SU-DHL-6 (cell line): ENCODE results near the gene SUCO.

Experiments
- EZH2phosphoT487 ChIP-seq: fragments of 200-600 bp; sonication (generic), shearing (Covaris generic); conservative IDR thresholded peaks from 2 replicates; pipeline ENCODE4 v1.6.1; 2018; ENCODE audit warnings: mild to moderate bottlenecking, antibody characterized with exemption, low read length, moderate library complexity, mixed read lengths
- TF ChIP-seq, protein P1 (sequence below): fragments of 200-600 bp; sonication (generic); IDR thresholded peaks from one replicate; pipeline ENCODE4 v1.5.1; 2017; ENCODE audit warnings: antibody characterized with exemption, mild to moderate bottlenecking, low read length, moderate library complexity; ENCODE audit not compliant: insufficient read depth, poor library complexity, severe bottlenecking

DNA sequence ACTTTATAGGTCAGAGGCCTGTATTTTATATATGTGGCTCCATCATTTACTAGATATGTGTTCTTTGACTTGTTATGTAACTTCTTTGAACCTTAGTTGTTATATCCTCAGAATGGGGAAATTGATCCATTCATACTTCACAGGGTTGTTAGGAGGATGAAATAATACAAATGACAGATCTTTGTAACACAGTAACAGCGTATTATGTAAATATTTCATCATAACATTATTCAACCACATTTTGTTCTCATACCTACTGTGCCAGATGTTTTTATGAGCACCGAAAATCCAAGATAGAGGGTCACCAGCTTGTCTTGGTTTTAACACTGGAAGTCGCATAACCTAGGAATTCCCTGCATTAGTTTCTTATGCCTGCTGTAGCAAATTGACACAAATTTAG is 3.3 kb downstream of the SUCO start:
- TF ChIP-seq EZH2phosphoT487 = no peak
- TF ChIP-seq, protein P1, sequence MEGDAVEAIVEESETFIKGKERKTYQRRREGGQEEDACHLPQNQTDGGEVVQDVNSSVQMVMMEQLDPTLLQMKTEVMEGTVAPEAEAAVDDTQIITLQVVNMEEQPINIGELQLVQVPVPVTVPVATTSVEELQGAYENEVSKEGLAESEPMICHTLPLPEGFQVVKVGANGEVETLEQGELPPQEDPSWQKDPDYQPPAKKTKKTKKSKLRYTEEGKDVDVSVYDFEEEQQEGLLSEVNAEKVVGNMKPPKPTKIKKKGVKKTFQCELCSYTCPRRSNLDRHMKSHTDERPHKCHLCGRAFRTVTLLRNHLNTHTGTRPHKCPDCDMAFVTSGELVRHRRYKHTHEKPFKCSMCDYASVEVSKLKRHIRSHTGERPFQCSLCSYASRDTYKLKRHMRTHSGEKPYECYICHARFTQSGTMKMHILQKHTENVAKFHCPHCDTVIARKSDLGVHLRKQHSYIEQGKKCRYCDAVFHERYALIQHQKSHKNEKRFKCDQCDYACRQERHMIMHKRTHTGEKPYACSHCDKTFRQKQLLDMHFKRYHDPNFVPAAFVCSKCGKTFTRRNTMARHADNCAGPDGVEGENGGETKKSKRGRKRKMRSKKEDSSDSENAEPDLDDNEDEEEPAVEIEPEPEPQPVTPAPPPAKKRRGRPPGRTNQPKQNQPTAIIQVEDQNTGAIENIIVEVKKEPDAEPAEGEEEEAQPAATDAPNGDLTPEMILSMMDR = no peak
